ENCODE measurements around the gene ZNF208. TPM values are rescaled to one million over a fixed set of nuclear protein-coding genes. Genes with fewer than 3 reads are reported as not detected.

Gene ZNF208
- total RNA-seq, 1 experiment from 2014 or later: not detected

DNA sequence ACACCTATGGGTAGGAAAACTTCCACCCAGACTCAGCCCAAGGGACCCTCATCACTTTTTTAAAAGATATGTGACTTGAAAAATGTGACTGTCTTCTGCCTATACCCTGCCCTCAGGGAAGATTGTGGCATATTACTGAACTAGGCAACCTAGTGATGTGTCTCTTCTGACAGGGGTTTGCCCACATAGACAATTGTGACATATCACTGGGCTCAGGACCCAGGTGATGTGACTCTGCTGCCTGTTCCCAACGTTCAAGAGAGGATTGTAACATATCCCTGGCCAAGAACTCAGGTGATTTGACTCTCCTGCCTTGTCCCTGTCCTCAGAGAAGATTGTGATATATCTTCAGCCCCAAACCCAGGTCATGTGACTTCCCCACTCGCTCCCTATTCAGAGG, 88.5 kb downstream of the ZNF208 start:
- H3F3A ChIP-seq (ENCODE audit: insufficient read depth, low read depth): no peaks in the 10 kb centered on the region
- no peaks in the 10 kb centered on the region for H3K36me3 ChIP-seq (ENCODE audit: low read depth)
- no peak for DNase-seq
- CTCF ChIA-PET: no interaction called here
- no TSS peak for BruUV-seq (replicated peaks)
- H3K27me3 ChIP-seq (ENCODE audit: insufficient read depth, low read depth): no peaks in the 10 kb centered on the region
- TF ChIP-seq EZH2 (IDR thresholded peaks at IDR 0.05; ENCODE audit: low read depth): no peak
- TF ChIP-seq, protein P1, sequence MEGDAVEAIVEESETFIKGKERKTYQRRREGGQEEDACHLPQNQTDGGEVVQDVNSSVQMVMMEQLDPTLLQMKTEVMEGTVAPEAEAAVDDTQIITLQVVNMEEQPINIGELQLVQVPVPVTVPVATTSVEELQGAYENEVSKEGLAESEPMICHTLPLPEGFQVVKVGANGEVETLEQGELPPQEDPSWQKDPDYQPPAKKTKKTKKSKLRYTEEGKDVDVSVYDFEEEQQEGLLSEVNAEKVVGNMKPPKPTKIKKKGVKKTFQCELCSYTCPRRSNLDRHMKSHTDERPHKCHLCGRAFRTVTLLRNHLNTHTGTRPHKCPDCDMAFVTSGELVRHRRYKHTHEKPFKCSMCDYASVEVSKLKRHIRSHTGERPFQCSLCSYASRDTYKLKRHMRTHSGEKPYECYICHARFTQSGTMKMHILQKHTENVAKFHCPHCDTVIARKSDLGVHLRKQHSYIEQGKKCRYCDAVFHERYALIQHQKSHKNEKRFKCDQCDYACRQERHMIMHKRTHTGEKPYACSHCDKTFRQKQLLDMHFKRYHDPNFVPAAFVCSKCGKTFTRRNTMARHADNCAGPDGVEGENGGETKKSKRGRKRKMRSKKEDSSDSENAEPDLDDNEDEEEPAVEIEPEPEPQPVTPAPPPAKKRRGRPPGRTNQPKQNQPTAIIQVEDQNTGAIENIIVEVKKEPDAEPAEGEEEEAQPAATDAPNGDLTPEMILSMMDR (conservative IDR thresholded peaks at IDR 0.05): no peak
- H2AFZ ChIP-seq: no peak overlapping the region
- peaks cover 11% of the 10 kb centered on the region; the same call in 1 of the 2 replicates for H3K9me3 ChIP-seq (ENCODE audit: insufficient read depth, low read depth)
- no peak overlapping the region for H3K27ac ChIP-seq
- intact Hi-C loops (cut with micrococcal nuclease; ENCODE audit: unreplicated experiment): no loop called here
- H3K79me2 ChIP-seq (ENCODE audit: low read depth): no peaks in the 10 kb centered on the region
- no peak overlapping the region for H3K4me3 ChIP-seq
- H3K9me2 ChIP-seq (ENCODE audit: insufficient read depth): no peaks in the 10 kb centered on the region
- POLR2A ChIA-PET (ENCODE audit: unreplicated experiment): no interaction called here
- no peak overlapping the region for H3K4me2 ChIP-seq
- H4K20me1 ChIP-seq (ENCODE audit: insufficient read depth): no peaks in the 10 kb centered on the region
- no peaks in the 10 kb centered on the region for H3K4me1 ChIP-seq (replicated peaks; ENCODE audit: insufficient read depth)

DNA sequence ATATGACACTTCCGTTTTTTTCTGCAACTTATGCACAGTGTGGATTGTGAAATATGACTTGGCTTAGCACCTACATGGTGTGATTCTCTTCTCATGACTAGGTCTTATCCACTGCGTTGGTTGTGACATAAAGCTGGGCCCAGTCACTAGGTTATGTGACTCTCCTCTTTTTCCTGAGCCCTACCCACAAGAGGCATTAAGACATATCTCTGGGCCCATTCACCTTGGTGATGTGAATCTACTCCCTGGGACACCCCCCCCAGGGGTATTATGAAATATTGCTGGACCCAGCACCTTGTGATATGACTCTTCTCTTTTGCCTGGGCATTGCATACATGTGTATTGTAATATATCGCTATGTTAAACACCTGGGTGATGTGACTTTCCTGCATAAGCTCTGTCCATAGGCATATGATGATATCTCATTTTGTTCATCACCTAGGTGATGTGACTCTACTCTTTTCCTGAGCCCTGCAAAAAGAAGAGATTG, 89.0 kb downstream of the ZNF208 start:
- no peaks in the 10 kb centered on the region for H3K36me3 ChIP-seq (ENCODE audit: low read depth)
- CTCF ChIA-PET: no interaction called here

DNA sequence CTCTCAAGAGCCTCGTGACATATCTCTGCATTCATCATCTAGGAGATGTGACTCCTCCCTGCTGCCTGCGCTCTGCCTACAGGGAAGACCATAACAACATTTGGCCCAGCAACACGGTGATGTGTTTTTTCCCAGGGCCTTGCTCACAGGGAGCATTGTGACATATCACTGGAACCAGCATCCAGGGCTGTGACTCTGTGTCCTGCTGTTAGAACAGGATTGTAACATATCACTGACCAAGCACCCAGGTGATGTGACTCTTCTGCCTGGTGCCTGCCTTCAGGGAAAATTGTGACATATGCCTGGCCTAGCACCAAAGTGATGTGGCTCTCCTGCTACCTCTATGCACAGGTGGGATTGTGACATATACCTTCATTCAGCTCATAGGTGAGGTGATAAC, 95.3 kb downstream of the ZNF208 start:
- Histone ChIP-seq H3F3A (ENCODE audit: insufficient read depth, low read depth) (no peaks in the 10 kb centered on the region), H3K79me2 (ENCODE audit: low read depth) (no peaks in the 10 kb centered on the region), H3K9me2 (ENCODE audit: insufficient read depth) (no peaks in the 10 kb centered on the region), H2AFZ (no peak overlapping the region), H3K36me3 (ENCODE audit: low read depth) (no peaks in the 10 kb centered on the region), H3K9me3 (ENCODE audit: insufficient read depth, low read depth) (no peaks in the 10 kb centered on the region), H3K27ac (no peak overlapping the region), H3K4me3 (no peak overlapping the region), H3K4me1 (replicated peaks; ENCODE audit: insufficient read depth) (no peaks in the 10 kb centered on the region), H3K27me3 (ENCODE audit: insufficient read depth, low read depth) (no peaks in the 10 kb centered on the region), H3K4me2 (no peak overlapping the region), H4K20me1 (ENCODE audit: insufficient read depth) (no peaks in the 10 kb centered on the region)
- CTCF ChIA-PET: no interaction called here
- DNase-seq: no peak
- POLR2A ChIA-PET (ENCODE audit: unreplicated experiment): no interaction called here
- no peak for TF ChIP-seq EZH2 (IDR thresholded peaks at IDR 0.05; ENCODE audit: low read depth)
- TF ChIP-seq, protein P1 (conservative IDR thresholded peaks at IDR 0.05): no peak
- no TSS peak for BruUV-seq (replicated peaks)
- intact Hi-C loops (cut with micrococcal nuclease; ENCODE audit: unreplicated experiment): no loop called here

More for the DNA sequence above, 89.0 kb downstream of the ZNF208 start:
- TF ChIP-seq, protein P1 (conservative IDR thresholded peaks at IDR 0.05): no peak
- TF ChIP-seq EZH2 (IDR thresholded peaks at IDR 0.05; ENCODE audit: low read depth): no peak
- Histone ChIP-seq H4K20me1 (ENCODE audit: insufficient read depth) (no peaks in the 10 kb centered on the region), H3K4me3 (no peak overlapping the region), H3K27me3 (ENCODE audit: insufficient read depth, low read depth) (no peaks in the 10 kb centered on the region), H3K27ac (no peak overlapping the region), H3F3A (ENCODE audit: insufficient read depth, low read depth) (no peaks in the 10 kb centered on the region), H3K4me1 (replicated peaks; ENCODE audit: insufficient read depth) (no peaks in the 10 kb centered on the region), H3K4me2 (no peak overlapping the region), H3K79me2 (ENCODE audit: low read depth) (no peaks in the 10 kb centered on the region), H3K9me2 (ENCODE audit: insufficient read depth) (no peaks in the 10 kb centered on the region), H2AFZ (no peak overlapping the region), H3K9me3 (ENCODE audit: insufficient read depth, low read depth) (peaks cover 11% of the 10 kb centered on the region; the same call in 1 of the 2 replicates)
- BruUV-seq (replicated peaks): no TSS peak
- POLR2A ChIA-PET (ENCODE audit: unreplicated experiment): no interaction called here
- intact Hi-C loops (cut with micrococcal nuclease; ENCODE audit: unreplicated experiment): no loop called here
- DNase-seq: no peak

All from PC-9 (cell line).